Activated CD8-positive, alpha-beta T cell treated with anti-CD3 and anti-CD28 coated beads for 36 hours (primary cell): ENCODE data around the gene GZF1. TPM values are rescaled to one million over a fixed set of nuclear protein-coding genes. Genes with fewer than 3 reads are reported as not detected.
"Not testable (repeated sequence)": the region's sequence is repeated elsewhere in the genome, so short reads cannot be mapped to it uniquely, and the experiment has no call there.

Experiments used
- ATAC-seq: fragments of 200-7000 bp; cut with Tn5 transposase; one replicate; pipeline ENCODE4 v1.10.0; 2021; ENCODE audit warnings: mild to moderate bottlenecking, moderate library complexity
- CTCF ChIA-PET: fragments of 350-600 bp; sonication (Branson Sonifier 250); formaldehyde crosslinking; loops from one replicate; lab custom pipeline; 2021; ENCODE audit warnings: antibody characterized with exemption; lab: Charles Lee
- POLR2A ChIA-PET: fragments of 350-600 bp; sonication (Branson Sonifier 250); formaldehyde crosslinking; loops from one replicate; lab custom pipeline; 2021; ENCODE audit warnings: antibody characterized with exemption; lab: Charles Lee
- DNase-seq: peaks from one replicate; pipeline ENCODE4 v3.0.0-alpha.2; 2020
- H3K27ac Mint-ChIP-seq: one replicate; pipeline ENCODE4 v1.8.0; 2021; ENCODE audit warnings: mild to moderate bottlenecking, mixed read lengths
- H3K27me3 Mint-ChIP-seq: one replicate; pipeline ENCODE4 v1.8.0; 2021; ENCODE audit warnings: mixed read lengths
- H3K36me3 Mint-ChIP-seq: one replicate; pipeline ENCODE4 v1.8.0; 2021; ENCODE audit warnings: low read depth, mixed read lengths
- H3K4me1 Mint-ChIP-seq: one replicate; pipeline ENCODE4 v1.8.0; 2021; ENCODE audit warnings: low read depth, mixed read lengths
- H3K4me3 Mint-ChIP-seq: one replicate; pipeline ENCODE4 v1.8.0; 2021; ENCODE audit warnings: mild to moderate bottlenecking, moderate library complexity, mixed read lengths
- H3K9me3 Mint-ChIP-seq: one replicate; pipeline ENCODE4 v1.8.0; 2021; ENCODE audit warnings: mixed read lengths
- intact Hi-C: fragments of 100-400 bp; cut with micrococcal nuclease; formaldehyde crosslinking; loops from one replicate; pipeline ENCODE4 v1.10.0; 2022
- total RNA-seq, 2 experiments: library from RNA; stranded (reverse); gene quantifications; one replicate each; pipeline ENCODE4 v1.2.3, GENCODE V29; 2021
- TF ChIP-seq, protein P1 (sequence below): fragments of 200-600 bp; IDR thresholded peaks from one replicate; pipeline ENCODE4 v1.8.0; 2022; ENCODE audit warnings: antibody characterized with exemption, mild to moderate bottlenecking

GZF1 gene
- total RNA-seq, 2 experiments from 2014 or later = 11.8 to 13.7 TPM

- Mint-ChIP-seq H3K27ac (no peak overlapping the region), H3K4me3 (no peak overlapping the region), H3K27me3 (no peaks in the 10 kb centered on the region), H3K4me1 (no peaks in the 10 kb centered on the region), H3K9me3 (no peaks in the 10 kb centered on the region), H3K36me3 (no peaks in the 10 kb centered on the region)
- ATAC-seq (no peak), DNase-seq (no peak)
- CTCF ChIA-PET = interaction anchor here (0.8 to 5.0 kb wide), 5 partner anchors 9 to 1002 kb away, joined by 3 to 42 read pairs (median 7); partner anchors contain the start of gene NXT1
- TF ChIP-seq, protein P1, sequence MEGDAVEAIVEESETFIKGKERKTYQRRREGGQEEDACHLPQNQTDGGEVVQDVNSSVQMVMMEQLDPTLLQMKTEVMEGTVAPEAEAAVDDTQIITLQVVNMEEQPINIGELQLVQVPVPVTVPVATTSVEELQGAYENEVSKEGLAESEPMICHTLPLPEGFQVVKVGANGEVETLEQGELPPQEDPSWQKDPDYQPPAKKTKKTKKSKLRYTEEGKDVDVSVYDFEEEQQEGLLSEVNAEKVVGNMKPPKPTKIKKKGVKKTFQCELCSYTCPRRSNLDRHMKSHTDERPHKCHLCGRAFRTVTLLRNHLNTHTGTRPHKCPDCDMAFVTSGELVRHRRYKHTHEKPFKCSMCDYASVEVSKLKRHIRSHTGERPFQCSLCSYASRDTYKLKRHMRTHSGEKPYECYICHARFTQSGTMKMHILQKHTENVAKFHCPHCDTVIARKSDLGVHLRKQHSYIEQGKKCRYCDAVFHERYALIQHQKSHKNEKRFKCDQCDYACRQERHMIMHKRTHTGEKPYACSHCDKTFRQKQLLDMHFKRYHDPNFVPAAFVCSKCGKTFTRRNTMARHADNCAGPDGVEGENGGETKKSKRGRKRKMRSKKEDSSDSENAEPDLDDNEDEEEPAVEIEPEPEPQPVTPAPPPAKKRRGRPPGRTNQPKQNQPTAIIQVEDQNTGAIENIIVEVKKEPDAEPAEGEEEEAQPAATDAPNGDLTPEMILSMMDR = no peak
- intact Hi-C loops = loop anchor here (5.0 kb wide), 1 partner anchor 649 kb away; no protein-coding TSS in a partner anchor
- POLR2A ChIA-PET = interaction anchor here (1.0 to 1.5 kb wide), 3 partner anchors 8 to 9 kb away, joined by 3 to 4 read pairs (median 3); partner anchors contain the start of gene NXT1
These were observed 20.9 kb upstream of the GZF1 start for GRCh38 chr20:23341073-23341472.

GRCh38 chr20:23343590-23343989 is 18.4 kb upstream of the GZF1 start:
- ATAC-seq (no peak), DNase-seq (no peak)
- POLR2A ChIA-PET = no interaction called here
- TF ChIP-seq, protein P1 = no peak
- intact Hi-C loops = loop anchor here (5.0 kb wide), 1 partner anchor 651 kb away; no protein-coding TSS in a partner anchor
- Mint-ChIP-seq H3K4me1 (peaks cover 6% of the 10 kb centered on the region), H3K9me3 (no peaks in the 10 kb centered on the region), H3K27ac (no peak overlapping the region), H3K27me3 (no peaks in the 10 kb centered on the region), H3K36me3 (no peaks in the 10 kb centered on the region), H3K4me3 (no peak overlapping the region)
- CTCF ChIA-PET = interaction anchor here (1.5 to 5.0 kb wide), 2 partner anchors 98 to 652 kb away, joined by 3 to 42 read pairs; no protein-coding TSS in a partner anchor

GRCh38 chr20:23344336-23344735 is 17.6 kb upstream of the GZF1 start:
- peaks cover 14% of the 10 kb centered on the region for H3K4me1 Mint-ChIP-seq
- H3K27me3 Mint-ChIP-seq = no peaks in the 10 kb centered on the region
- DNase-seq = no peak
- no peaks in the 10 kb centered on the region for H3K9me3 Mint-ChIP-seq
- intact Hi-C loops = loop anchor here (5.0 kb wide), 1 partner anchor 652 kb away; no protein-coding TSS in a partner anchor
- no peak overlapping the region for H3K4me3 Mint-ChIP-seq
- no peak for ATAC-seq
- H3K36me3 Mint-ChIP-seq = no peaks in the 10 kb centered on the region
- CTCF ChIA-PET = interaction anchor here (1.0 kb wide), 1 partner anchor 652 kb away, joined by 4 read pairs; no protein-coding TSS in a partner anchor
- POLR2A ChIA-PET = no interaction called here
- TF ChIP-seq, protein P1 = no peak
- H3K27ac Mint-ChIP-seq = no peak overlapping the region

- ChIA-PET POLR2A (no interaction called here), CTCF (interaction anchor here (1.2 kb wide), 1 partner anchor 101 kb away, joined by 3 read pairs; no protein-coding TSS in a partner anchor)
- no peak for DNase-seq
- TF ChIP-seq, protein P1 = no peak
- Mint-ChIP-seq H3K36me3 (no peaks in the 10 kb centered on the region), H3K4me1 (peaks cover 16% of the 10 kb centered on the region), H3K4me3 (no peak overlapping the region), H3K9me3 (no peaks in the 10 kb centered on the region), H3K27ac (no peak overlapping the region), H3K27me3 (no peaks in the 10 kb centered on the region)
- intact Hi-C loops = no loop called here
- ATAC-seq = no peak
These were observed 16.0 kb upstream of the GZF1 start for GRCh38 chr20:23346002-23346401.

- CTCF ChIA-PET = interaction anchor here (1.3 to 1.5 kb wide), 2 partner anchors 8 to 11 kb away, joined by 3 to 5 read pairs; no protein-coding TSS in a partner anchor
- H3K27ac Mint-ChIP-seq = no peak overlapping the region
- intact Hi-C loops = no loop called here
These were observed 14.2 kb upstream of the GZF1 start for GRCh38 chr20:23347791-23348190.

DNA sequence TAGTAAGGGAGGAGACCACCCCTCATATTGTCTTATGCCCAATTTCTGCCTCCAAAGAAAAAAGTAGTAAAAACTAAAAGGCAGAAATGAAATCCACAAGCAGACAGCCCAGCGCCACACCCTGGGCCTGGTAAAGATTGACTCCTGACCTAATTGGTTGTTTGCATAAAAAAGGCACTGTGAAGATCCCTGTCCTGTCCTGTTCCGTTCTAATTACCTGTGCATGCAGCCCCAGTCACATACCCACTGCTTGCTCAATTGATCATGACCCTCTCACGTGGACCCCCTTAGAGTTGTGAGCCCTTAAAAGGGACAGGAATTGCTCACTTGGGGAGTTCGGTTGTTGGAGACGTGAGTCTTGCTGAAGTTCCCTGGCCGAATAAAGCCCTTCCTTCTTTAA is 13.5 kb upstream of the GZF1 start:
- intact Hi-C loops, ATAC-seq: not testable (repeated sequence)
- peaks cover 30% of the 10 kb centered on the region for H3K4me1 Mint-ChIP-seq

More at GRCh38 chr20:23347791-23348190, 14.2 kb upstream of the GZF1 start:
- peaks cover 25% of the 10 kb centered on the region for H3K4me1 Mint-ChIP-seq
- H3K4me3 Mint-ChIP-seq = no peak overlapping the region
- no peaks in the 10 kb centered on the region for H3K27me3 Mint-ChIP-seq
- ATAC-seq = no peak
- no peak for DNase-seq
- POLR2A ChIA-PET = no interaction called here
- TF ChIP-seq, protein P1 = no peak
- peaks cover 7% of the 10 kb centered on the region for H3K36me3 Mint-ChIP-seq
- no peaks in the 10 kb centered on the region for H3K9me3 Mint-ChIP-seq

More for the DNA sequence above, 13.5 kb upstream of the GZF1 start:
- H3K27ac Mint-ChIP-seq = peak overlapping the region; percentile 99
- H3K27me3 Mint-ChIP-seq, H3K9me3 Mint-ChIP-seq, H3K4me3 Mint-ChIP-seq, DNase-seq: not testable (repeated sequence)
- POLR2A ChIA-PET = interaction anchor here (0.8 to 5.0 kb wide), 3 partner anchors 8 to 12 kb away, joined by 3 to 43 read pairs (median 3); partner anchors contain the start of gene GZF1
- peaks cover 10% of the 10 kb centered on the region for H3K36me3 Mint-ChIP-seq
- CTCF ChIA-PET = interaction anchor here (1.5 to 4.7 kb wide), 2 partner anchors 9 to 72 kb away, joined by 5 to 41 read pairs; partner anchors contain the start of gene NAPB
